HepG2 (cell line): ENCODE measurements around the gene TBC1D25. TPM values are rescaled to one million over a fixed set of nuclear protein-coding genes. Genes with fewer than 3 reads are reported as not detected.

Experiments used
- ETV5 ChIP-seq: IDR thresholded peaks from 2 replicates; pipeline ENCODE4 v1.6.1; 2018; ENCODE audit warnings: missing biosample characterization, missing genetic modification reagents, inconsistent platforms, borderline replicate concordance
- GLI4 ChIP-seq: sonication (generic); formaldehyde crosslinking; IDR thresholded peaks from 2 replicates; pipeline ENCODE4 v1.5.1; 2020; ENCODE audit warnings: missing genetic modification reagents, mild to moderate bottlenecking, moderate library complexity, borderline replicate concordance
- HOXA3 ChIP-seq: sonication (generic); formaldehyde crosslinking; IDR thresholded peaks from 2 replicates; pipeline ENCODE4 v1.5.0; 2020; ENCODE audit warnings: missing genetic modification reagents
- KLF16 ChIP-seq, 2 experiments: sonication (generic) in 1 of 2; formaldehyde crosslinking in 1 of 2; IDR thresholded peaks; 2 replicates each; pipeline versions ENCODE4 v1.6.1 to v1.8.0; 2016 to 2023; ENCODE audit warnings: missing genetic modification reagents in 2 of 2, missing compliant biosample characterization in 1 of 2
- LCORL ChIP-seq, 2 experiments: fragments of 450-650 bp in 1 of 2; sonication (generic) in 1 of 2; formaldehyde crosslinking in 1 of 2; IDR thresholded peaks; 2 replicates each; pipeline versions ENCODE4 v1.5.0 to v1.6.1; 2017 to 2020; ENCODE audit warnings: antibody characterized with exemption in 1 of 2, missing genetic modification reagents in 1 of 2
- RFX5 ChIP-seq: IDR thresholded peaks from 2 replicates; pipeline ENCODE4 v1.6.1; 2011; ENCODE audit warnings: low read depth, low read length, improper control_type of control experiment
- SIN3B ChIP-seq: fragments of 150-350 bp; IDR thresholded peaks from 2 replicates; pipeline ENCODE4 v1.6.1; 2014; ENCODE audit warnings: low read length
- SRY ChIP-seq: sonication (generic); formaldehyde crosslinking; IDR thresholded peaks from 2 replicates; pipeline ENCODE4 v1.8.0; 2022; ENCODE audit warnings: mild to moderate bottlenecking, missing genetic modification reagents
- TBP ChIP-seq: sonication (generic); formaldehyde crosslinking; IDR thresholded peaks from 2 replicates; pipeline ENCODE4 v1.5.0; 2020; ENCODE audit warnings: missing genetic modification reagents
- TBX3 ChIP-seq: fragments of 450-650 bp; IDR thresholded peaks from 2 replicates; pipeline ENCODE4 v1.6.1; 2017; ENCODE audit warnings: antibody characterized with exemption, mild to moderate bottlenecking, inconsistent platforms, borderline replicate concordance
- ZBTB43 ChIP-seq: sonication (generic); formaldehyde crosslinking; conservative IDR thresholded peaks from 2 replicates; pipeline ENCODE4 v1.4.0; 2020; ENCODE audit warnings: missing genetic modification reagents
- ZFY ChIP-seq: sonication (generic); formaldehyde crosslinking; IDR thresholded peaks from 2 replicates; pipeline ENCODE4 v1.4.0; 2020; ENCODE audit warnings: missing genetic modification reagents
- ZNF451 ChIP-seq: sonication (generic); formaldehyde crosslinking; IDR thresholded peaks from 2 replicates; pipeline ENCODE4 v1.5.0; 2020; ENCODE audit warnings: mild to moderate bottlenecking, missing genetic modification reagents
- ZNF501 ChIP-seq: sonication (generic); formaldehyde crosslinking; IDR thresholded peaks from 2 replicates; pipeline ENCODE4 v1.5.1; 2020; ENCODE audit warnings: mild to moderate bottlenecking, moderate library complexity, missing genetic modification reagents
- ZNF724P ChIP-seq: sonication (generic); formaldehyde crosslinking; IDR thresholded peaks from 2 replicates; pipeline ENCODE4 v1.8.0; 2022; ENCODE audit warnings: missing genetic modification reagents, borderline replicate concordance
- ZNF766 ChIP-seq: sonication (generic); formaldehyde crosslinking; IDR thresholded peaks from 2 replicates; pipeline ENCODE4 v1.5.0; 2020; ENCODE audit warnings: missing genetic modification reagents, borderline replicate concordance
- ZNF878 ChIP-seq: sonication (generic); formaldehyde crosslinking; IDR thresholded peaks from 2 replicates; pipeline ENCODE4 v1.8.1; 2023; ENCODE audit warnings: mild to moderate bottlenecking, missing genetic modification reagents, moderate library complexity
- polyA plus RNA-seq, 8 experiments: library from polyadenylated mRNA; depleted of rRNA in 3 of 8; stranded (reverse) in 7 of 8; unstranded in 1 of 8; fragments of >200 nt; fragmentation: Illumina TruSeq in 4 of 8; extraction: Trizol in 4 of 8; gene quantifications; 2 replicates each; pipeline versions ENCODE4 v1.2.1 to v1.2.3, GENCODE V29; 2011 to 2016; ENCODE audit warnings: low read depth in 4 of 8, missing spikeins in 1 of 8, mixed read lengths in 1 of 8; ENCODE audit not compliant: insufficient read depth in 1 of 8
- total RNA-seq, 5 experiments: library from RNA; depleted of rRNA; stranded (reverse); fragments of >200 nt; fragmentation: Illumina TruSeq; extraction: Trizol; gene quantifications; 2 replicates each; pipeline ENCODE4 v1.2.3, GENCODE V29; 2016; ENCODE audit warnings: low read depth in 1 of 5
- TF ChIP-seq, protein P1 (sequence below): IDR thresholded peaks from 2 replicates; pipeline ENCODE4 v1.6.1; 2016
- TF ChIP-seq, protein P2 (sequence below): sonication (generic); formaldehyde crosslinking; IDR thresholded peaks from 2 replicates; pipeline ENCODE4 v1.4.0; 2020; ENCODE audit warnings: missing genetic modification reagents
- TF ChIP-seq, protein P3 (sequence below), 2 experiments: sonication (generic) in 1 of 2; formaldehyde crosslinking in 1 of 2; IDR thresholded peaks; 2 replicates each; pipeline versions ENCODE4 v1.4.0 to v1.6.1; 2018 to 2020; ENCODE audit warnings: missing genetic modification reagents in 2 of 2, borderline replicate concordance in 1 of 2, low read depth in 1 of 2, mild to moderate bottlenecking in 1 of 2, missing biosample characterization in 1 of 2

The TBC1D25 gene
- total and polyA plus RNA-seq, 2 of the 13 experiments (the other 11 are each of a cell fraction or from before 2014, with no cell fraction given) = 3.5 to 4.7 TPM

- TF ChIP-seq ZNF878 (0 out of 2 replicates have a peak, but pooled peaks have one; percentile 51), LCORL (IDR thresholded peaks at IDR 0.05) (no peak), LCORL (CRISPR knock-in tag; IDR thresholded peaks at IDR 0.05) (no peak), GLI4 (CRISPR knock-in tag) (no peak), KLF16 (CRISPR knock-in tag; IDR thresholded peaks at IDR 0.05) (0 out of 4 replicates have a peak, but pooled peaks of 1 of the 2 experiments have one; percentile 26), ZFY (CRISPR knock-in tag) (no peak), RFX5 (no peak), ZNF724P (no peak), ZNF766 (CRISPR knock-in tag) (no peak), ZNF451 (no peak), ZNF501 (CRISPR knock-in tag) (no peak), ETV5 (CRISPR knock-in tag) (peak; percentile 85), TBP (no peak), TBX3 (peak; percentile 60; the same call in 1 of the 2 replicates), ZBTB43 (0 out of 2 replicates have a peak, but pooled peaks have one; percentile 27), SIN3B (no peak), HOXA3 (0 out of 2 replicates have a peak, but pooled peaks have one; percentile 18), SRY (CRISPR knock-in tag) (no peak)
- TF ChIP-seq, protein P1, sequence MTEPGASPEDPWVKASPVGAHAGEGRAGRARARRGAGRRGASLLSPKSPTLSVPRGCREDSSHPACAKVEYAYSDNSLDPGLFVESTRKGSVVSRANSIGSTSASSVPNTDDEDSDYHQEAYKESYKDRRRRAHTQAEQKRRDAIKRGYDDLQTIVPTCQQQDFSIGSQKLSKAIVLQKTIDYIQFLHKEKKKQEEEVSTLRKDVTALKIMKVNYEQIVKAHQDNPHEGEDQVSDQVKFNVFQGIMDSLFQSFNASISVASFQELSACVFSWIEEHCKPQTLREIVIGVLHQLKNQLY (CRISPR knock-in tag) = no peak
- TF ChIP-seq, protein P2, sequence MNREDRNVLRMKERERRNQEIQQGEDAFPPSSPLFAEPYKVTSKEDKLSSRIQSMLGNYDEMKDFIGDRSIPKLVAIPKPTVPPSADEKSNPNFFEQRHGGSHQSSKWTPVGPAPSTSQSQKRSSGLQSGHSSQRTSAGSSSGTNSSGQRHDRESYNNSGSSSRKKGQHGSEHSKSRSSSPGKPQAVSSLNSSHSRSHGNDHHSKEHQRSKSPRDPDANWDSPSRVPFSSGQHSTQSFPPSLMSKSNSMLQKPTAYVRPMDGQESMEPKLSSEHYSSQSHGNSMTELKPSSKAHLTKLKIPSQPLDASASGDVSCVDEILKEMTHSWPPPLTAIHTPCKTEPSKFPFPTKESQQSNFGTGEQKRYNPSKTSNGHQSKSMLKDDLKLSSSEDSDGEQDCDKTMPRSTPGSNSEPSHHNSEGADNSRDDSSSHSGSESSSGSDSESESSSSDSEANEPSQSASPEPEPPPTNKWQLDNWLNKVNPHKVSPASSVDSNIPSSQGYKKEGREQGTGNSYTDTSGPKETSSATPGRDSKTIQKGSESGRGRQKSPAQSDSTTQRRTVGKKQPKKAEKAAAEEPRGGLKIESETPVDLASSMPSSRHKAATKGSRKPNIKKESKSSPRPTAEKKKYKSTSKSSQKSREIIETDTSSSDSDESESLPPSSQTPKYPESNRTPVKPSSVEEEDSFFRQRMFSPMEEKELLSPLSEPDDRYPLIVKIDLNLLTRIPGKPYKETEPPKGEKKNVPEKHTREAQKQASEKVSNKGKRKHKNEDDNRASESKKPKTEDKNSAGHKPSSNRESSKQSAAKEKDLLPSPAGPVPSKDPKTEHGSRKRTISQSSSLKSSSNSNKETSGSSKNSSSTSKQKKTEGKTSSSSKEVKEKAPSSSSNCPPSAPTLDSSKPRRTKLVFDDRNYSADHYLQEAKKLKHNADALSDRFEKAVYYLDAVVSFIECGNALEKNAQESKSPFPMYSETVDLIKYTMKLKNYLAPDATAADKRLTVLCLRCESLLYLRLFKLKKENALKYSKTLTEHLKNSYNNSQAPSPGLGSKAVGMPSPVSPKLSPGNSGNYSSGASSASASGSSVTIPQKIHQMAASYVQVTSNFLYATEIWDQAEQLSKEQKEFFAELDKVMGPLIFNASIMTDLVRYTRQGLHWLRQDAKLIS (CRISPR knock-in tag) = no peak
- TF ChIP-seq, protein P3, sequence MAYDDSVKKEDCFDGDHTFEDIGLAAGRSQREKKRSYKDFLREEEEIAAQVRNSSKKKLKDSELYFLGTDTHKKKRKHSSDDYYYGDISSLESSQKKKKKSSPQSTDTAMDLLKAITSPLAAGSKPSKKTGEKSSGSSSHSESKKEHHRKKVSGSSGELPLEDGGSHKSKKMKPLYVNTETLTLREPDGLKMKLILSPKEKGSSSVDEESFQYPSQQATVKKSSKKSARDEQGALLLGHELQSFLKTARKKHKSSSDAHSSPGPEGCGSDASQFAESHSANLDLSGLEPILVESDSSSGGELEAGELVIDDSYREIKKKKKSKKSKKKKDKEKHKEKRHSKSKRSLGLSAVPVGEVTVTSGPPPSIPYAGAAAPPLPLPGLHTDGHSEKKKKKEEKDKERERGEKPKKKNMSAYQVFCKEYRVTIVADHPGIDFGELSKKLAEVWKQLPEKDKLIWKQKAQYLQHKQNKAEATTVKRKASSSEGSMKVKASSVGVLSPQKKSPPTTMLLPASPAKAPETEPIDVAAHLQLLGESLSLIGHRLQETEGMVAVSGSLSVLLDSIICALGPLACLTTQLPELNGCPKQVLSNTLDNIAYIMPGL (CRISPR knock-in tag; IDR thresholded peaks at IDR 0.05; ENCODE audit: borderline replicate concordance in 1 of 2, low read depth in 1 of 2) = no peak
These were observed 51.8 kb downstream of the TBC1D25 start (continued) for GRCh38 chrX:48591255-48591791.
